Measurements from ENCODE around the gene TPI1.

TPI1 gene

GRCh38 chr12:6843118-6843902 is 24.0 kb upstream of the TPI1 start:
- TF ChIP-seq JUND (IDR thresholded peaks at IDR 0.05; ENCODE audit: low read depth): no peak
- in situ Hi-C loops (cut with HindIII; ENCODE audit: low pct_unique_long_range_greater_than_20kb, low sequenced_read_pairs): no loop called here
- no peak for DNase-seq (ENCODE audit: low read depth in 1 of 2, low spot score in 1 of 2)

- DNase-seq (ENCODE audit: low read depth in 1 of 2, low spot score in 1 of 2): no peak
- no peak for TF ChIP-seq JUND (IDR thresholded peaks at IDR 0.05; ENCODE audit: low read depth)
- in situ Hi-C loops (cut with HindIII; ENCODE audit: low pct_unique_long_range_greater_than_20kb, low sequenced_read_pairs): no loop called here
These were observed 21.9 kb upstream of the TPI1 start for GRCh38 chr12:6845395-6845794.

GRCh38 chr12:6846316-6846869 is 20.9 kb upstream of the TPI1 start:
- no peak for DNase-seq (ENCODE audit: low read depth in 1 of 2, low spot score in 1 of 2)
- in situ Hi-C loops (cut with HindIII; ENCODE audit: low pct_unique_long_range_greater_than_20kb, low sequenced_read_pairs): no loop called here
- no peak for TF ChIP-seq JUND (IDR thresholded peaks at IDR 0.05; ENCODE audit: low read depth)

- DNase-seq (ENCODE audit: low read depth in 1 of 2, low spot score in 1 of 2): no peak
- no peak for TF ChIP-seq JUND (IDR thresholded peaks at IDR 0.05; ENCODE audit: low read depth)
- in situ Hi-C loops (cut with HindIII; ENCODE audit: low pct_unique_long_range_greater_than_20kb, low sequenced_read_pairs): no loop called here
These were observed 19.7 kb upstream of the TPI1 start for GRCh38 chr12:6847676-6848075.

GRCh38 chr12:6849427-6849826 is 17.9 kb upstream of the TPI1 start:
- TF ChIP-seq JUND (IDR thresholded peaks at IDR 0.05; ENCODE audit: low read depth): no peak
- in situ Hi-C loops (cut with HindIII; ENCODE audit: low pct_unique_long_range_greater_than_20kb, low sequenced_read_pairs): no loop called here
- DNase-seq (ENCODE audit: low read depth in 1 of 2, low spot score in 1 of 2): no peak

- TF ChIP-seq JUND (IDR thresholded peaks at IDR 0.05; ENCODE audit: low read depth): no peak
- no peak for DNase-seq (ENCODE audit: low read depth in 1 of 2, low spot score in 1 of 2)
- in situ Hi-C loops (cut with HindIII; ENCODE audit: low pct_unique_long_range_greater_than_20kb, low sequenced_read_pairs): no loop called here
These were observed 17.3 kb upstream of the TPI1 start for GRCh38 chr12:6849976-6850560.

- in situ Hi-C loops (cut with HindIII; ENCODE audit: low pct_unique_long_range_greater_than_20kb, low sequenced_read_pairs): no loop called here
- TF ChIP-seq JUND (IDR thresholded peaks at IDR 0.05; ENCODE audit: low read depth): no peak
- no peak for DNase-seq (ENCODE audit: low read depth in 1 of 2, low spot score in 1 of 2)
These were observed 16.6 kb upstream of the TPI1 start for GRCh38 chr12:6850796-6851152.

- in situ Hi-C loops (cut with HindIII; ENCODE audit: low pct_unique_long_range_greater_than_20kb, low sequenced_read_pairs): no loop called here
- peak; percentile 87 to 93 for DNase-seq (ENCODE audit: low read depth in 1 of 2, low spot score in 1 of 2)
- TF ChIP-seq JUND (IDR thresholded peaks at IDR 0.05; ENCODE audit: low read depth): no peak
These were observed 16.0 kb upstream of the TPI1 start, which contains the start of gene CDCA3 for GRCh38 chr12:6851153-6851920. CDCA3 (minus strand) TSS chr12:6851286; CDS start chr12:6850952, 334 bp downstream.

- TF ChIP-seq JUND (IDR thresholded peaks at IDR 0.05; ENCODE audit: low read depth): no peak
- in situ Hi-C loops (cut with HindIII; ENCODE audit: low pct_unique_long_range_greater_than_20kb, low sequenced_read_pairs): no loop called here
- DNase-seq (ENCODE audit: low read depth in 1 of 2, low spot score in 1 of 2): peak; percentile 58 to 96
These were observed 15.2 kb upstream of the TPI1 start, which contains the start of gene USP5 for GRCh38 chr12:6851921-6852650. USP5 (plus strand) TSS chr12:6852150; CDS start chr12:6852180, 30 bp downstream.

- DNase-seq (ENCODE audit: low read depth in 1 of 2, low spot score in 1 of 2): peak in 1 of 2 experiments; percentile 39
- in situ Hi-C loops (cut with HindIII; ENCODE audit: low pct_unique_long_range_greater_than_20kb, low sequenced_read_pairs): no loop called here
- no peak for TF ChIP-seq JUND (IDR thresholded peaks at IDR 0.05; ENCODE audit: low read depth)
These were observed 14.5 kb upstream of the TPI1 start for GRCh38 chr12:6852651-6853354.

GRCh38 chr12:6853626-6854025 is 13.7 kb upstream of the TPI1 start:
- no peak for TF ChIP-seq JUND (IDR thresholded peaks at IDR 0.05; ENCODE audit: low read depth)
- in situ Hi-C loops (cut with HindIII; ENCODE audit: low pct_unique_long_range_greater_than_20kb, low sequenced_read_pairs): no loop called here
- no peak for DNase-seq (ENCODE audit: low read depth in 1 of 2, low spot score in 1 of 2)

All from T47D (cell line).